ENCODE data around the gene VEZT. TPM values are rescaled to one million over a fixed set of nuclear protein-coding genes. Genes with fewer than 3 reads are reported as not detected.
A peak's percentile ranks its signal among the peaks of the same experiment; 100 is the strongest.
"Not testable (repeated sequence)": the region's sequence is repeated elsewhere in the genome, so short reads cannot be mapped to it uniquely, and the experiment has no call there.

Gene VEZT
- total RNA-seq, 4 donors from 2014 or later = 27.7 to 82.0 (median 45.3) TPM

DNA sequence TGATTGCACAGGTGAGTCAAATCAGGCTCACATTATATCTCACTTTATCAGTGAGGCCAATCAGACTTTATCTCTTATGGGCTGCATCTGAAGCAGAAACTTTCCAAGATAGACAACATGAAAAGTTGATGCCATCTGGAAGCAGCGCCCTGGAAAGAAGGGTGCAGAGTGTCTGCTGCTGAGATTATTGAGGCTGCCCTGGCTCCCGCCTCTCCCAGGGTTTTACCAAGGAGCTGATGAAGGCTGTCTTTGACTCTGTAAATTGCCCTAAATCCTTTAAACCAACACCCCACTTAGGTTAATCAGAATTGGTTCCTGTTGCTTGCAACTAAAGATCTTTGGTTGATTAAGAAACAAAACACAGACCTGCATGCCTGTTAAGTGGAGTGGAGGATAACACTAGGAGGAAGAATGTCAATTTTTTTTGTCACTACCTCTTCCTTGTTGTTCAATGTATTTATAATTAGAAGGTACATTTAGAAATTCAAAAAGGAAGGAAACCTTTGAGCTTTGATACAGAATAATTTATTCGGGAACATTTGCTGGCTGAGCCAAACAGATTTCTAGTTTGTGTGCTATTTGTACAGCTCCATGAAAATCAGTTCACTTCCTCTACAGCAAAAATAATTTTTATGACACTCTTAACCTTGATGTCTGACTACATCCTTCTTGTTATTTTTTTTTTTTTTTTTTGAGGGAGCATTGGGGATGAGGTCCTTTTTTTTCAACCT, 104.1 kb downstream of the VEZT start:
- Histone ChIP-seq H3K4me3 (no peak overlapping the region), H3K4me1 (peaks cover 0 to 37% (median 0%) of the 10 kb centered on the region in 3 donors), H3K36me3 (no peaks in the 10 kb centered on the region), H3K27ac (no peak overlapping the region), H3K27me3 (peaks cover 0 to 14% (median 0%) of the 10 kb centered on the region in 4 donors), H3K9me3 (no peaks in the 10 kb centered on the region)
- TF ChIP-seq CTCF (IDR thresholded peaks at IDR 0.05) (no peak), POLR2A (IDR thresholded peaks at IDR 0.05) (no peak)
- no peak for DNase-seq
- intact Hi-C loops (cut with DNase I) = no loop called here
- 74 to 85% methylated on average over 3 of the region's 3 CpGs for whole genome bisulfite sequencing, 2 donors

DNA sequence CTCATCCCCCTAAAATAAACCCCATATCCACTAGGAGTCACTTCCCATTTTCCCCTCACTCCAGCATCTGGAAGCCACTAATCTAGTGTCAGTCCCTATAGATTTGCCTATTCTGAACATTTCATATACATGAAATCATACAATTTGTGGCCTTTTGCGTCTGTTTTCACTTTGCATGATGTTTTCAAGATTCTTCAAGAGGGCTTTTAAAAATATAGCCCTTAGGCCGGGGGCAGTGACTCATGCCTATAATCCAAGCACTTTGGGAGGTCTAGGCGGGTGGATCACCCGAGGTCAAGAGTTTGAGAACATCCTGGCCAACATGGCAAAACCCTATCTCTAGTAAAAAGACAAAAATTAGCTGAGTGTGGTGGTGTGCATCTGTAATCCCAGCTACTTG, 104.7 kb downstream of the VEZT start:
- Histone ChIP-seq H3K36me3 (no peaks in the 10 kb centered on the region), H3K27ac (peak overlapping the region in 1 of 4 donors; percentile 35), H3K27me3 (peaks cover 0 to 10% (median 0%) of the 10 kb centered on the region in 4 donors), H3K9me3 (no peaks in the 10 kb centered on the region), H3K4me1 (peaks cover 0 to 39% (median 0%) of the 10 kb centered on the region in 3 donors), H3K4me3 (no peak overlapping the region)
- intact Hi-C loops (cut with DNase I) = no loop called here
- DNase-seq = no peak
- TF ChIP-seq POLR2A (IDR thresholded peaks at IDR 0.05) (no peak), CTCF (IDR thresholded peaks at IDR 0.05) (no peak)
- WGBS, 2 donors = 64 to 83% methylated on average over 2 to 4 of the region's 4 CpGs

GRCh38 chr12:95323212-95323611, 105.6 kb downstream of the VEZT start:
- no peak for TF ChIP-seq CTCF (IDR thresholded peaks at IDR 0.05)
- TF ChIP-seq POLR2A (IDR thresholded peaks at IDR 0.05) = no peak
- H3K4me1 ChIP-seq = peaks cover 0 to 33% (median 0%) of the 10 kb centered on the region in 3 donors
- no peaks in the 10 kb centered on the region for H3K36me3 ChIP-seq

DNA sequence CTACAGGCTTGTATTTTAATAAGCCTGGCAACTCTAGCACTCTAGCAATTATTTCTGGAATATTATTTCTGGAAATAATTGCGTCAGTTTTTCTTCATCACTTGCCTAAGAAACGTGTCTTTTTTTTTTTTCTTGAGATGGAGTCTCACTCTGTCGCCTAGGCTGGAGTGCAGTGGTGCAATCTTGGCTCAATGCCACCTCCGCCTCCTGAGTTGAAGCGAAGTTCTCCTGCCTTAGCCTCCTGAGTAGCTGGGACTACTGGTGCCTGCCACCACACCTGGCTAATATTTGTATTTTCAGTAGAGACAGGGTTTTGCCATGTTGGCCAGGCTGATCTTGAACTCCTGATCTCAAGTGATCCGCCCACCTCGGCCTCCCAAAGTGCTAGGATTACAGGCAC, 106.6 kb downstream of the VEZT start:
- DNase-seq; H3K27ac ChIP-seq; H3K36me3 ChIP-seq; H3K4me3 ChIP-seq; H3K9me3 ChIP-seq; intact Hi-C loops (cut with DNase I): not testable (repeated sequence)
- WGBS, 2 donors = 58 to 69% methylated on average over 7 of the region's 7 CpGs
- H3K4me1 ChIP-seq = peaks cover 0 to 26% (median 0%) of the 10 kb centered on the region in 3 donors
- H3K27me3 ChIP-seq = peaks cover 0 to 10% (median 0%) of the 10 kb centered on the region in 4 donors

More at GRCh38 chr12:95323212-95323611, 105.6 kb downstream of the VEZT start:
- intact Hi-C loops (cut with DNase I) = no loop called here
- Histone ChIP-seq H3K4me3 (no peak overlapping the region), H3K27ac (no peak overlapping the region), H3K9me3 (no peaks in the 10 kb centered on the region), H3K27me3 (peaks cover 0 to 10% (median 0%) of the 10 kb centered on the region in 4 donors)
- no peak for DNase-seq

DNA sequence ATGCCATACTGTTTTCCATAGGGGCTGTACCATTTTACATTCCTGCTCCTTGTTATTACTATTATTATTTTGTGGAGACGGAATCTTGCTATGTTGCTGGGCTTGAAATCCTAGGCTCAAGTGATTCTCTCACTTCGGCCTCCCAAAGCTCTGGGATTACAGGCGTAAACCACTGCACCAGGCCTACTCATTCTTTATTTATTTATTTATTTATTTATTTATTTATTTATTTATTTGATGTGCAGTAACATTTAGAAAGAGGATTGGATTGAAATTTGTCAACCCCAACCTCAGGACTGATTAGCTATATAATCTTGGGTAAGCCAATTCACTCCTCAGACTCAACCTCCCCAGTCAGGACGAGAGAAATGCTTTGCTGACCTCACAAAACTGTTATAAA, 107.9 kb downstream of the VEZT start:
- Histone ChIP-seq H3K9me3 (no peaks in the 10 kb centered on the region), H3K4me1 (peaks cover 0 to 15% (median 0%) of the 10 kb centered on the region in 3 donors), H3K27ac (peak overlapping the region in 1 of 4 donors; percentile 31), H3K4me3 (no peak overlapping the region), H3K27me3 (peaks cover 0 to 10% (median 0%) of the 10 kb centered on the region in 4 donors), H3K36me3 (no peaks in the 10 kb centered on the region)
- TF ChIP-seq POLR2A (IDR thresholded peaks at IDR 0.05) (no peak), CTCF (IDR thresholded peaks at IDR 0.05) (no peak)
- intact Hi-C loops (cut with DNase I) = no loop called here
- DNase-seq = no peak
- WGBS, 2 donors = 80 to 89% methylated on average over 4 of the region's 4 CpGs
